Stimulated activated naive CD8-positive, alpha-beta T cell treated with anti-CD3 and anti-CD28 coated beads, Interleukin-15, Interleukin-2, amounts not matched to agents 100 U/mL and 50 U/mL, for 24 hours (primary cell): ENCODE results near the gene DLGAP1.

Source experiments
- ATAC-seq: fragments of 150-1000 bp; cut with Tn5 transposase; one replicate; pipeline ENCODE4 v1.10.0; 2021
- DNase-seq: peaks from one replicate; pipeline ENCODE4 v3.0.0; 2021

Gene DLGAP1

DNA sequence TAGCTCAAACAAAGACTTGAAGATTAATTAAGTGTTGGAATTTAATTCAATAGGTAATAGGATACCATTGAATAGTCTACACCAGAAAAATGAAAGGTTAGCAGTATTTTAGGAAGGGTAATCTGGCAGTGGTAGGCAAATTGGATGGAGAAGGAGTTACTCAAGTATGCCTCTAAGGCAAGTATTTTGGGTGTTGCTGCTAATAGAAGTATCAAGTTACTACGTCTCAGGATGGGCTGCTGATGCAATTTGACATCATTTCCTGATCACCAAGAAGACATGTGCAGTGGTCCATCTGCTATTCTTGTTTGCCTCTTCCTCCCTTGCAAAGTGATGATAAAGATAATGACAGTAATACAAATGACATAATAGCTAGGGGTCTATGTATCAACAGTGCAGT, 519.8 kb downstream of the DLGAP1 start:
- no peak for ATAC-seq
- no peak for DNase-seq

DNA sequence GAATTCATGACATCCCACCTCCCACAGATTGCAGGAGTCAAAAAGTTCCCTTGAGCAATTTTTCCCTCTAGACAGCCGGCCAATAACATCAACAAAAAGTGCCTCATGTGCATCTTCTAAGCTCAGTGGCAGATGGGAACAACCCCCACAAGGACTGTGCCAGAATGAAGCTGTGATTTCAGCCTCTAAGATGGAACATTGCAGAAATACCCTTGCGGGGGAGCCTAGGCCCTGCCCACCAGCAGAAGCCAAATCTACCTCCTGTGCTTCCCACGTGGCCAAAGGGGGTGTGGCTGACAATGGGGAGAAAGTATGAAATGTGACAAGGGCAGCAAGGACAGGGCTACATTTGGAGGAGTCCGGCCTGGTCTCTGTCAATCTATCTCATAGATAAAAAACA, 522.8 kb downstream of the DLGAP1 start:
- no peak for DNase-seq
- ATAC-seq: no peak

DNA sequence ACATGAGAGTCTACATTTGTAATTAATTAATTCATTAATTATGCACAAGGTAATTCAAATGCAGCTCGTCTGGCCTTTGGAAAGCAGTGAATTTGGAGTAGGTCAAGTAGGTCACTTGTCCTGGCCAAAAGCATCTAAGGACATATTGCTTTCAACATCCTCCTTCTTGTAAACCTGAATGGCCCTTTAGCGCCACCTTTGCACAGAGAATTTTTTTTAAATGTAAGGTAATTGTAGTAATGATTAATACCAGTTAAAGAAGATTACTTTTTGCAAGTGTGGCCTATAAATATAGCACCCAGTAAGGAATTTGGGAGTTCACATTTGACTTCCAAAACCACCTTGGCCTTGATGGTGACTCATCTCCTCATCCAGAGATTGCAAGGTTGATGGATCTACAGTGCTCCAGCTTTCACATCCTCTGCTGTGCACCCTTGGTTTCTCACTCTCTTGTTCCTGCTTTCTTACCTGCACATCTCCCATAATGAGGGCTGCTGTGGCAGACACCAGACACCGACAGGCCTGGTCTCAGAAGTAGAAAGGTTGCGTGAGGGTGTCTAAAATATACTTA, 523.5 kb downstream of the DLGAP1 start:
- ATAC-seq (no peak), DNase-seq (no peak)

DNA sequence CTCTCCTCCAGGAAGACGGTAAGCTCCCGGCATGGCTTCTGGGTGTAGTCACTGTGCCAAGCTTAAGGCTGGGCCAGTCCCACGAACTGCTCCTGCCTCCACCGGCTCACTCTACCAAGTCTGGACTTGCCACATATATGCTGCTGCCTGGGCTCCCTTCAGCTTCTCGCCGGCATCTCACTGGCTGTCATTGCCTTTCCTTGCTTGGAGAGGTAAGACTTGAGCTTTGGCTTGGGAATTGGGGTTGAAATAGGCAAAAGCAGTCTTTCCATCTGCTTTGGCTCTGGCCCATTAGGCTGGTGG, 524.1 kb downstream of the DLGAP1 start:
- ATAC-seq: no peak
- DNase-seq: no peak

DNA sequence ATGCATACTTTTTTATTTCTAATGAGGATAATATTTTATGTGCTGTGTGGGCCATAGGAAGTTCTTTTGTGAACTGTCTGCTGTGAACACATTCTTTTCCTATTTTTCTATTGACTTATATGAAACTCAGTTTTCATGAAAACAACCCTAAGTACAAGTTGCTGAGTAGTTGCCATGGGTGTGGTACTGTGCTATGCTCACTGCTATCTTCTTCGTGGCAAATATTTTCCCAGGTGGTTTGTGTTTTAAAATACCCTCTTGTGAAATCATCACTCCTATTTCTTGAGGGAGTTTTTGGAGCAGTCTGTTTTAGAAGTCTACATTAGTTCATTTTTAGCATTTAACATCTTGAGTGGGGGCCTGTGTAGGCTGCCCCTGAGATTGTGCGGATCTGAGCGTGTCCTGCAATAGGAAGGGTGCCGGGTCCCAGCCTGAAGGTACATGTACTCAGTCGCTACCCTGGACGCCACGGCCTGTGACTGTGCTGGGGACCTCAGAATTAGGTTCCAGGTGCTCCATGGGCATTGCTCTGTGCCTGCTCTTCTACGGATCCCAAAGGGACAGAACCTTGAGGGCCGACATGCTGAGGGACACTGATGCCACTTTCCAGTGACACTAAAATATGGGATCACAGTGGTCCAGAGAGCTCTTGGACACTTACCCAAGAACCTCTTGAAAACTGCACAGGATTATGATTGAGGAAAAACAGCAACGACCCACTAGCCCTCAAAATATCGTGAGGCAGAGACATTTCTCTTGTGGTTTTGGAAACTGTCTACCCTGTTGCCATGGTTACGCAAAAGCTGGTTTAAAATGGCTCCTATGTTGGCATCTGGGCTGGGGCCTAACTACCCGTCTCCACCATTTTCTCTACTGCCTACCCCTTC, 524.7 kb downstream of the DLGAP1 start:
- no peak for DNase-seq

DNA sequence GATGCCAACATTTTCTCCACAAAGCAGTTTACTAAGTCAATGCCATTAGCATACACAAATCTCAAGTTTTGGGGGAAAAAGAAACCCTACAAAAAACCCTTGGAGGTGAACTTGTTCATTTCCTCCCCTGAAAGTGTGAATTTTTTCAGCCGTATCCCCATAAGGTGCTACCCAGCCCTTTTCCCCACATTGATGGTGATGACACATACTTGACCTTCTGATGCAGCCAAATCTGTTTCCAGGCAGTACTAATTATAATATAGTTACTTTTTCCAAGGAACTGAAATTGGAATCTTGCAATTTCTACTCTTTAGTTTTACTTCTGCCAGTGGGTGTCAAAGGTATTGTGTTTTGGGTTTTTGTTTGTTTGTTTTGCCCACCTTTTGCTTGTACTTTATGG, 530.7 kb downstream of the DLGAP1 start:
- DNase-seq (no peak), ATAC-seq (no peak)

More for the DNA sequence above, 524.7 kb downstream of the DLGAP1 start:
- ATAC-seq: no peak

DNA sequence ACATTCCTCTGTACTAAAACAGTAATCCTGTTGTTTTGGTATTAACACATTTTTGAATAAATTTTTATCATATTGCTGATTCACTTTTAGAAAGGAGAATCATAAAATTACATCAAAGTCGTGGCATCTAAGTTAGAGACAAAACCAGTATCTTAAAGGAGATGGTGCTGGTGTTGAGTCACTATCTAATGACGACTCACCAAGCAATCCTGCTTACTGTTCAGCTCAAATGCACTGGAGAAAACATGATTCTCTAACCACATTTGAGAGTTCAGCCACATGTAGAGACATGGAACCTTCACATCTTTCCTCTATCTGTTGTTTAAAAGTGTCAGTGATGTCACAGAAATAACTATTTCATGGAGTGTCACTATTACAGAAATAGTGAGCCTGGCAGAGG, 531.4 kb downstream of the DLGAP1 start:
- ATAC-seq (no peak), DNase-seq (no peak)

DNA sequence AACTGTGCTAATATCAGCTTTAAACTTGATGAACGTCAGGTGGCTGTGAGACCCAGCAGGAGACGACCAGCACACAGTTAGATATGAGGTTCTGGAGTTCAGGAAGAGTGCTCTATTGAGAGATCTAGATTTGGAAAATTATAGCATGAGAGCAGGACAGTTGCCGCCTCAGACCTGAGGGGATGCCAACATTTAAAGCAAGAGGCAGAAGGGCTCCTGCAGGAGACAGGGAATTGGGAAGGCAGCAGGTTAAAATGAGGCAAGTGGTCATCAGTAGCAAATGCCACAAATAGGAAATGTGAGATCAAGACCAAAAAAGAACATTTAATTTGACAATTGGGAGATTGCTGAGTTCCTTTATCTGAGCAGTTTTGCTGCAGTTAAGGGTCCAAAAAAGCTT, 533.3 kb downstream of the DLGAP1 start:
- no peak for ATAC-seq

DNA sequence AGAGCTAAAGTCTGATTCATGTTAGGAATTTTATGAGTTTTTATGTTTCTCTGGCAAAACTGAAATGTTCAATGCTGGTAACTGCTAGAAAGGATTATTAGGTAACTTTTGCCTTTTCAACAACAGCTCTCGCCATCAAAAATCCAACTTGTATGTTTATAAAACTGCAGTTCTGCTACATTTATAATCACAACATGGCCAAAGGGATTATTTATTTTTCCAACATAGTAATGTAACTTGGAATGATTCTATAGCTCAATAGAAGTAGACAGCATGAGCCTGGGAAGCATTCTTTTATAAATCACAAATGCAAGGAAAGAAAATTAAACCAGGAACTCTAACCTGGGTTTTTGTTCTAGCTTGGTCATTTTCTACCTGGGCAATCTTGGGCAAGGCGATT, 534.3 kb downstream of the DLGAP1 start:
- no peak for ATAC-seq

More for the DNA sequence above, 533.3 kb downstream of the DLGAP1 start:
- DNase-seq: no peak

DNA sequence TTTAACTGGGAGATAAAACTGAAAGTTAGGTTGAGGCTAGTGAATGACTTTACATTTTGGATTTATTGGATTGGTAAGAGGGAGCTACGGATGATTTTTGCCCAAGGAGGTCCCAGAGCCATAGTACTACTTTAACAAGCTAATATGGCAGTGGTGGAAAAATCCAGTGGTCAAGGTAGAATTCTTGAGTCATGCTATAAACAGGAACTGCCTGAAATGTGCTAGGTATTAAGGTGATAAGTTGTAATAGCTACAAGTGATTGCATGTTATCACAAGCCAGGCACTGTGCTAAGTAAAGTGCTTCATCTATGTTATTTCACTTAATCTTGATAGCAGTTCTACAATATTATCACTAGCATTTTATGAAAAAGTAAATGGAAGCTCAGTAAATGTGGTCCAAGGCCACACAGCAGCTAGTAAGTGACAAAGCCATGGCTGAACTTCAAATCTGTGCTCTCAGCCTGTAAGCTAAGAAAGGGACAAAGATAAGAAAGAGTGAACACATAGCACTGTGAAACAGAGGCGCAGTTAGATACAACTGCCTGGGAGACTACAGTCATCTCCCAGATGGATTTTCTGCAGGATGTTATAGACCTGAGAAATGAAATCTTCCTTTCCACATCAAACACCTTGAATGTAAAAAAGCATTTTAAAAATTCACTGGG, 535.6 kb downstream of the DLGAP1 start:
- ATAC-seq (no peak), DNase-seq (no peak)

More for the DNA sequence above, 534.3 kb downstream of the DLGAP1 start:
- DNase-seq: no peak

DNA sequence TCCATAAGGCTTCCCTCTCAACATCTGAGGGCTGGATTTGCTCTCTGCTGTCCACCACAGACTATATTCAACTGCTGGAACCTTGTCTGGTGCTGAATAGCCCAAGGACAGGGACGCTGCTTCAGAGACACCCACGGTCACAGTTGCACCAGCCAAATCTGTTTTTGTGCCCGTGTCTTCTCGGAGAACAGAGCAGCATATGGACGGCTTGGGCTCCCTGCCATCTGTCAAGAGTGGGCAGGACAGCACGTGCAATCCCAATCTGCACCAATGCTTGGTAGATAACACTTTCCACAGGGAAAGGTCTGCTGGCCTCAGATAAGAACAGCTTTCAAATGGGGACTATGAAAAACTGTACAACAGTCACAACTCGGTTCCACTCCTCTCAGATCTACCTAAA, 539.0 kb downstream of the DLGAP1 start:
- DNase-seq (no peak), ATAC-seq (no peak)

DNA sequence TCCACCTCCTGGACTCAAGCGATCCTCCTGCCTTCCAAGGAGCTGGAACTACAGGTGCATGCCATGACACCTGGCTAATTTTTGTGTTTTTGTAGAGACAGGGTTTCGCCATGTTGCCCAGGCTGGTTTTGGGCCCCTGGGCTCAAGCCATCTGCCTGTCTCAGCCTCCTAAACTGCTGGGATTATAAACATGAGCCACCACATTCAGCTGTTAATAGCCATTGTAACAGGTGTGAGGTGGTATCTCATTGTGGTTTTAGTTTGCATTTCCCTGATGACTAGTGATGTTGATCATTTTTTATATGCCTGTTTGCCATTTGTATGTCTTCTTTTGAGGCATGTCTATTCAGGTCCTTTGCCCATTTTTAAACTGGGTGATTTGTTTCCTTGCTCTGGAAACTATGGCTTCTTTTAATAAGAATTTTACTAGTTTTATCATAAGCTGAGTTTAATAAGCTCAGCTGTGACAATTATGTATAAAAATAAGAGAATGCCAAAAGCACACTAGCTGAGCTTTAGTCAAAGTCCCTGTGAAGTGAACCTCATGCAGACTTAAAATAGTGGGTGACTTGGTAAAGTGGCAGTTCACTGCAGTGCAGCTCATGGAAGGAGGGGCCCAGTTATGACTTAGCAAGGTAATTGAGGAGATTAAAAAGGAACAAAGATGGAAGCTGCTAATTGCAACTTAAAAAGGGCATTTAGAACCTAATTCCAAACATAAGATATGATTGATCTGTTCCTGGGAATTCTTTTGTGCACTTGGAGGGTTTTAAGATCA, 540.1 kb downstream of the DLGAP1 start:
- no peak for ATAC-seq
- no peak for DNase-seq

DNA sequence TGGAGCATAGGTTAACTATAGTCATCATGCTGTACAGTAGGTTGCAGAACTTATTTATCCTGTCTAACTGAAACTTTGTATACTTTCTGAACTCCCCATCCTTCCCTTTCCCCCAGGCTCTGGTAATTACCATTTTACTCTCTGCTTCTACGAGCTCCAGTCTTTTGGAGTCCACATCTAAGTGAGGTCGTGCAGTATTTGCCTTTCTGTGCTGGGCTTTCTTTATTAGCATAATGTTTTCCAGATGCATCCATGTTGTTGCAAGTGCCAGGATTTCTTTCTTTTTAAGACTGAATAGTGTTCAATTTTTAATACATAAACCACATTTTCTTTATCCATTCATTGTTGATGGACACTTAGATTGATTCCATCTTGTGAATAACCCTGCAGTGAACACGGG, 541.0 kb downstream of the DLGAP1 start:
- ATAC-seq: no peak
- no peak for DNase-seq

DNA sequence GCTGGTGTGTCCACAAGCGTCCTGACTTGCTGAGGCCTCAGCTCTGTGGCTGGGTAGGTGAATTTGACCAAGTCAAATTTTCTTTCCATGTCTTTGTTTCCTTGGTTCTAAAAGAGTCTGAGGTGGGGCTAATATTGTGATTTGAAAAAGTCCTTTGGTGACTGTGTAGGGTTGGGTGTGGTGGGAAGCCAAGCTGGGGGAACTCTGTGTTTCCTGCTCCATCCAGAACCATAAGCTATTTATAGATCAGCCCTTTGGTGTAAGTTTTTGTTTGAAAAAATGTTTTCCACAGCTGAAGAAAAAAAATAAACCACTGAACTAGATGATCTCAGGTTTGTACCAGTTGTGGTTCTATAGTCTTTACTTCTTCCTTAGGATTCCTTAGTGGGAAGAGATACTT, 542.4 kb downstream of the DLGAP1 start:
- DNase-seq (no peak), ATAC-seq (no peak)

DNA sequence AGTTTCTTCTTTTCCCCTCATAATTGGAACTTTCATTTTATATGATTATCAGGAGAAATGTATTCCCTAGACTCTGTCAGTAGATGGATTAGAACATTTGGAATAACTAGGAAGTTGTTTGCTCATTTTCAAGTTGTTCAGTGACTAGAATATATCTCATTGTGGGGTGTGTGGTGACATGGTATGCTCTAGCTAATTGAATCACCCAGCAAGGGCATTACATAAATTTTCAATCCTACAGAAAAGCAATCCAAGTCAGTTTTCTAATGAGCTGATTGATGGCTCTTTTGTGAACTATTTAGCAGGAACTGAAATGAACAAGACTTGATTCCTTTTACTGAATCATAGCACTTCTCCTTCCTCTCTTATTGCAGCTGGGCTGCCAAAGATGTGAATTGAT, 543.7 kb downstream of the DLGAP1 start:
- no peak for DNase-seq
- no peak for ATAC-seq

DNA sequence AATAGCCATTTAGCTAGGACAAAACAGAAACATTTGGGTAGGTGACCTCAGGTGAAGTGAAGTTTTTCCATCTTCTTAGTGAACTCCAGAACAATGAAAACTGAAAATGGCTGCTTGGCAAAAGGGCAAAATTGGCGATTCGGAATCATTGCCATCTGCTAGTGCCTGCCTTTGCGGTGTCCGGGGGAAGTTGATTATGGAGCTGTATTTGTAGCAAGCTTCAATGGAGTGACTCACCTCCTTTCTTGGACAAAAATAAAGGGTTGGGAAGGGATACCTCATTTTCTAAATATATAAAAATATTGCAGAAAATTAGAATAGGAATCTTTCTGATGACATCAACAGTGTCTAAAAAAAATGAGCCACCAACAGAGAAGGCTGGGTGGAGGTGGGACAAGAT, 544.6 kb downstream of the DLGAP1 start:
- DNase-seq (no peak), ATAC-seq (no peak)

DNA sequence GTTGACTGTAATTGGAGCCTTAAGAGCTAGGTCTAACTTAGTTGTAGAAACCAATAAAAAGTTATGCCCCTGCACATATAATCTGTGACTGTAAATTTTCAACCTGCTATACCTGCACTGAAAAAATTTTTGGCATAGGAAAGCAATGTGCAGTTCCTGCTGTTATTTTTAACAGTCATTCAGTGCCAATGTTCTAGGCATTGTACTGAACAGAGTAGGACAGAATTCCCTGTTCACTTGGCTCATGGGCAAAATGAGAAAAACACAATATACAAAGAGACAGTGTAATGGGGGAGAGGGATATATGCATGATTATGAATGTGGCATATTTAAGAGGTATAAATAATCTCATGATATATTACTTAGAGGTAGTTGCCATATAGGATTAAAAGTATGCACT, 547.2 kb downstream of the DLGAP1 start:
- ATAC-seq: no peak
- no peak for DNase-seq

DNA sequence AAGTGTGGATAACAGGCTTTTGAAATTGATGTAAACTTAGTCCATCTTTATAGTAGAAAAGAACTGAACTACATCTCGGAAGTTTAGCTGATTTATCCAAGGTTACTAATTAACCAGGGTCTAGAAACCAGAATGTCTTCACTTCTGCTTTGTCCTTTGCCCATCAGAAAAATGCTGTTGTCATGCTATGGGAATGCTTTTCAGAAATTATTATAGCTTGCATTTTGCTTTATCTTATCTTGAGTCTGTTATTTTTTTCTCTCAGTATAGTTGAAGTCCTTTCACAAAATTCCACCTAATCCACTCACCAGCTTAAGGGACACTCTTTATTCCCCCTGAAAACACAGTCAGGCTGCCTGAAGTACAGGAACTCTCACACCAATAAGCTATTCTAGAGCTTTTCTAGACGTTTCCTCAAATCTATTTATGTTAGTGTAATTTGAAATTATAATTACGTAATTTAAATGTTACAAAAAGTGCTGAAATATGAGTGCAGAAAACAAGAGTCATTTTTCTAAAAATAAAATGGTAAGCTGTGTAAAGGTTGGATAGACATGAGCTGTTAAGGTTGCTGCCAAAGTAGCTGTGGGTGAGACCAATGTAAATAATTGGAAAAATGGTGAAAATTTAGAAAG, 548.9 kb downstream of the DLGAP1 start:
- DNase-seq (no peak), ATAC-seq (no peak)

DNA sequence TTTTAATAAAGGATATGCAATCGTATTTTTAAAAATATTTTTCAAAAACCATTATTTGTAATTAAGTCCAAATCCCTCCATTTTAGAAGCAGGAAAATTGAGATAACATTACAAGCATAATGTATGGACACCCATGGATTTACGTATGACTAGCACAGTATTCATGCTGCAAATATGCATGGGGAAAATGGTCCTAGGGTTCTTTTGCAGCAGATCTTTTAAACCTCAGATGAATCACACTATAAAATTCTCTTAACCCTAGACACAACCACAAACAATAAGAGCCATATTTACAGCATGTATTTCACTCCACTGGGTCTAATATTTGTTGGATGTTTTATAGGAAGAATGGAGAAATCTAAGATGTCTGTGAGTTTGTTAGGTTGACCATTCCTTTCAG, 551.8 kb downstream of the DLGAP1 start:
- DNase-seq (no peak), ATAC-seq (no peak)

DNA sequence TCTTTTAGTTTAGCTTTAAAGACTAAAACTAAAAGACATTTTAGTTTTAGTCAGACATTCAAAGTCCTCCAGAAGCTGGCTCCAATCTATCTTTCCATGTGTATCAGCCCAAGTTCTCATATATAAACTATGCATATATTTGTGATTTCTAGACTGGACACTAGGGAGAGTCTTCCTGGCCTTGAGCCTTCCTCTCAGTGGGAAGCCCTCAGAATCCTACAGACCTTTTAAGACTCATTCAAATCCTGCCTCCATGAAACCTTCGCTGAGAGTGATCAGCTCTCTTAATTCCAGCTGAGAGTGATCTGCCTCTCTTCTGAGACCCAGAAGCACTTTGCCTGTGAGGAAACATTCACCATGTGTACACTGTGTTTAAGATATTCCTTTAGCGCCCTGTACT, 552.4 kb downstream of the DLGAP1 start:
- ATAC-seq: no peak
- DNase-seq: no peak

DNA sequence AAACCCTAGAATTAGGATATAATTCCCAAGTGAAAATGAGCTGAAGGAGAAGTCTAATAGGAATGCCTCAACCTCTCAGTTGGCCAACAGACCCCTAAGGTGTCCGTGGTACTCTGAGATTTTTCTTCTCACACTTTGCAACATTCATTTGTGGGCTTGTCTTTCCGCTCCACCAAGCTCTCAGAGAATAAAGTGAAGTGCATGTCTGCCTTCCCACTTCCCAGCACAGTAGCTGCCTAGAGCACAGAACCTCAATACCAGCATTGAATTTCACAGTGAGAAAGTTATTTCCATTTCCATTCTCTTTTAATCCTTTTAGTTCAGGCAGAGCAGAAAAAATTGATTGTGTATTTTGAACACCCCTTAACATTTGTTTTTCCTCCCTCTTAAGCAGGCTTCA, 553.3 kb downstream of the DLGAP1 start:
- DNase-seq: no peak
- ATAC-seq: no peak

DNA sequence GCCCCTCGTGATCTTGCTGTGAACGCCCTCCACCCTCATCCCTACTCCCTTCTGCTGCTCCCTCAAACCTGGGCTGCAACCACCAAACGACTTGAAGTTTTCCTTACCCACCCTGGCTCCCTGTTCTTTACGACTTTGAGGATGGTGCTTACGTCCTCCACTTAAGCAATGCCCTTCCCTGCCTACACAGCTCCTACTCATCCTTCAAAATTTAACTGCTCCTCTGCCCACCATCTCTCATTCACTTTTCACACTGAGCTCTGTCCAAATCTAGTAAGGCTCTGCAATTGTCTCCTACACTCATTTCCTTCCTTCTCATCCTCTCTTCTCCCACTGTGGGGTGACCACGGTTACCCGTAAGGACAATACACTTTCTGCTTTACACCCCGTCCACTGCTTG, 554.1 kb downstream of the DLGAP1 start:
- ATAC-seq (no peak), DNase-seq (no peak)
